Renal cortex interstitium (tissue), 11 donors: ENCODE results near the gene TRIP13. TPM values are rescaled to one million over a fixed set of nuclear protein-coding genes. Genes with fewer than 3 reads are reported as not detected.

Source experiments
- DNase-seq, 11 donors: peaks; one replicate each; pipeline ENCODE4 v3.0.0-alpha.2; 2013; ENCODE audit warnings: low read depth in 9 of 11, low spot score in 4 of 11; ENCODE audit errors: extremely low read depth in 1 of 11
- polyA plus RNA-seq, 3 donors: library from polyadenylated mRNA; unstranded; fragments of 120-200 nt; gene quantifications; one replicate each; pipeline ENCODE4 v1.2.1, GENCODE V29; 2013; ENCODE audit not compliant: insufficient read length in 3 of 3

TRIP13 gene
- polyA plus RNA-seq, 3 donors, result 11.0 to 19.0 (median 16.1) TPM

GRCh38 chr5:958701-959571, 66.3 kb downstream of the TRIP13 start:
- DNase-seq, result no peak

GRCh38 chr5:959581-960531, 67.2 kb downstream of the TRIP13 start:
- DNase-seq, result no peak

DNA sequence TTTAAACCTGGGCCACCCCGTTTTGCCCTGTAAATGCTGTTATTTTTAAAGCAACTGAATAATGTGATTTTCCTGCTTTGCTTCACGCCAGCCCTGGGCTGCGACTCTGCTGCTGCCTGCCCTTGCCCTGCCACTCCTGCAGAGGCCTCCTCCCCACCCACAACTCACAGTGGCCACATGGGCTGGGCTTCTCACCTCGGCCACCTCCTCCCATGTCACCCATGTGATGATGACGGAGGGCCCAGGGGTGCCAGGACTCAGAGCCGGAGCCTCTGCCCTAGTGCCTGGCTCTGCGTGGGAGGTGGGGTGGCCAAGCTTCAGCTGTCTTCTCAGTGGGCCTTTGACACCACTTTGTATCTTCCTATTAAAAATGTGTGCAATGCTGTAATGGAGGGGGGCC, 67.9 kb downstream of the TRIP13 start:
- DNase-seq, result no peak

DNA sequence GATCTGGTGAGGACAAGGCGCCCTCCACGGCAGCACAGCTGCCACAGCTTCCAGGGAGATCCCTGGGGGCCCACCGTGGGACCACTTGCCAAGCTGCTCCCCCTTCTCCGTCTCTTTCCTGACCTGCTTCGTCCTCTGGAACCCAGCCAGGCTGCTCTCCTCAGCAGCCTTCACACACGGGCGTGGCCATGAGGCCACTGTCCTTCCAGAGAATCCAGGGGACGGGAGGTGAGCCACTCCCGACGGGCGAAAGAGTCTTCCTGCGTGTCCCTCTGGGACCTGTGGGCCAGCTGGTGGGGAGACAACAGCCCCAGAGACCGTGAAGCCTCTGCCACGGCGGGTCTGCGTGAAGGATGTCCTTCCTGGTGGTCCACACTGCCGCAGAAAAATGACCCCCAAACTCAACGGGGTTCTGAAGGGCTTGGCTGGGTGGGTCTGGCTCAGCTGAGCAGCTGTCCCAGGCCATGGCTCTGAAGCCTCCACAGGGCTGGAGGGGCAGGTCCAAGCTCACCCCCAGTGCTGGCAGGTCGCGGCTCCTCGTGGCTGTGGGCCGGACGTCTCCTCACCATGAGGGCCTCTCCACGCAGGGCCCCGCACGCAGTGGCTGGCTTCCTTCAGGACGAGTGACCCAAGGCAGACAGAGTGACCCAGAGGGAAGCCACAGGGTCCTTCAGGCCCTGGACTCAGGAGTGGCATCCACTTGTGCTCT, 68.5 kb downstream of the TRIP13 start:
- no peak for DNase-seq

- no peak for DNase-seq
Measured at GRCh38 chr5:961711-962240, 69.1 kb downstream of the TRIP13 start.

DNA sequence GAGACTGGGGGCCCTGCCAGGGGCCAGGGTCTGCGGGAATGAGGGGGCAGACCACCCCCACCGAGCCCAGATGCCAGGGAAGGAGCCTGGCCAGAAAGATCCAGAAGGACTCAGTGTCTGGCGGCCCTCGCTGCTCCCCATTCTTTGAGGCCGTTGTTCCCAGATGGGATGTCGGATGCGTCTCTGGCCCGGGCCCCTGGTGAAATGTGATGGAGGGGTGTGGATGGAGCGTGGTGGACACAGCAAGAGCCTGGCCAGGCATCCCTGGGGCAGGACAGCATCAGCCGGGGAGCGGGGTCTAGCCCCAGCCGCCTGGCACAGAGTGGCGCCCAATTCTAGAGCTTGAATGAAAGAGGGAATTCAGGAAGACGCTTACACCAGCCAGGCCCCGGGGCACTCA, 69.7 kb downstream of the TRIP13 start:
- no peak for DNase-seq

DNA sequence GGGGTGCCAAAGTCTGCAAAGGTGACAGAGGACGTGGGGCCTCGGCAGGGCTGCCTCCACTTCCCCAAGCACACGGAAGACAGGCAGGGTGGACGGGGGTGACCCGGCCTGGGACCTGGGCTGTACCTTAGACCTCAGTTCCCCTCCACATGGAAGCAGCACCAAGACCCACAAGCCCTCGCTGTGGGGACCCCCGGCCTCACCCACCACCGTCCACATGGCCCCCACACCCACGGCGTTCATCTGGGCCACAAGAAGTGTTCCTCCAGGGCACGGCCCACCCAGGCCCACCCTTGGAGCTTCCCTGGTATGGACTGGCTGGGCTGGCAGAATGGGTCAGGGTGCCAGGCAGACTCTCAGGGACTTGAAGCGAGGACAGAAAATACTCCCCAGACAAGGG, 70.1 kb downstream of the TRIP13 start:
- DNase-seq, result no peak

DNA sequence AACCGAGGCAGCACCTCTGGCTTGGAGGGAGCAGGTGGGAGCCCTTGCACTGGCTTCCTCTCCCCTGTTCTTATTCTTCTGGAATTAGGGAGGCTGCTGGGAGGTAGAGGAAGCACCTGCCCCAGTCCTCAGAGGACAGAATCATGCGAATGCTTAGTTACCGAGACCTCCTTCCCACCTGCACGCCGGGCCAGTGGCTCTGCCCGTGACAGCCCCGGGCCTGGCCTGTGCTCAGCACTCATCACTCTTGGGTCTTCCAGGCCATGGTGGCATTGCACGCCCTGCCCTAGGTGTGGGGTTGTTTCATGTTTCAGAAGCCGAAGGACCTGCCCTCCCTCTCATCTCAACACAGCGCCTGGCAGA, 70.6 kb downstream of the TRIP13 start:
- no peak for DNase-seq

DNA sequence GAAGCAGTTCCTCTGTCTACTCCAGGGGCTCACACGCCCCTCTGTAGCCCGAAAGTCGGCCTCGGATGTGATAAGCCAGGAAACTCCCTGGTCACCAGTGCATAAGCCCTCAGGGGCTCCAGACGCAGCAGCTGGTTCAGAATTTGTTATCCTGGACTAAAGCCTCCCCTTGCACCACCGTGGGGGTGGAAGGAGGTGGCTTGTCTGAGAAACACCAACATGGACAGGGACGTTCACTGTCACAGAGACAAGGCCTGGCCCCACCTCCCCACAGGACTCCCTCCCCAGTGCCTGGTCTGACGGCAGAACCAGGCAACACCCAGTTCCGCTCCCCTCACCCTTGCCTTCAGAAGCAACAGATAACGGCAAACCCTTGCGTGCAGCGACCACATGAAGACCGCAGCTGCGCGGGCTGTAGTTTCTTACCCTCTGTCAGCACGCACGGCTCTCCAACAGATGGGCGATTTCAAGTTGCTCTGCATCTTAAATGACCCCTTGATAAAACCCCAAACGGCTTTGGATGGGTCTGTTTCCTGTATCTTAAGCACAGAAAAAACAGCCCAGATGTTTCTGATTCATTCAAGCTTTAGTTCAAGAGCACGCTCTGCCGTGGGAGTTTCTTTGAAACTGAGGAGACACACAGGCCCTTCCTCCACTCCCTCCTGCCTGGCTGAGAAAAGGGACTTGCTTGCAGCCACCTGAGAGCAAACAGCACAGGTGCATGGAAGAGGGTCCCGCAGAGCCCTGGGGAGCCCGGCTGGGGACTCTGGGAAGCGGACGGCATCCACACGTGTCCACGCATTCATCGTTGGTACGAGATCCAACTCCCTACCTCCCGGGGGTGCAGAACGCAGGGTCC, 71.2 kb downstream of the TRIP13 start:
- peak in 7 of 11 donors; percentile 65 to 85 (median 78) for DNase-seq

- DNase-seq, result no peak
Measured at GRCh38 chr5:964821-965220, 72.1 kb downstream of the TRIP13 start.

DNA sequence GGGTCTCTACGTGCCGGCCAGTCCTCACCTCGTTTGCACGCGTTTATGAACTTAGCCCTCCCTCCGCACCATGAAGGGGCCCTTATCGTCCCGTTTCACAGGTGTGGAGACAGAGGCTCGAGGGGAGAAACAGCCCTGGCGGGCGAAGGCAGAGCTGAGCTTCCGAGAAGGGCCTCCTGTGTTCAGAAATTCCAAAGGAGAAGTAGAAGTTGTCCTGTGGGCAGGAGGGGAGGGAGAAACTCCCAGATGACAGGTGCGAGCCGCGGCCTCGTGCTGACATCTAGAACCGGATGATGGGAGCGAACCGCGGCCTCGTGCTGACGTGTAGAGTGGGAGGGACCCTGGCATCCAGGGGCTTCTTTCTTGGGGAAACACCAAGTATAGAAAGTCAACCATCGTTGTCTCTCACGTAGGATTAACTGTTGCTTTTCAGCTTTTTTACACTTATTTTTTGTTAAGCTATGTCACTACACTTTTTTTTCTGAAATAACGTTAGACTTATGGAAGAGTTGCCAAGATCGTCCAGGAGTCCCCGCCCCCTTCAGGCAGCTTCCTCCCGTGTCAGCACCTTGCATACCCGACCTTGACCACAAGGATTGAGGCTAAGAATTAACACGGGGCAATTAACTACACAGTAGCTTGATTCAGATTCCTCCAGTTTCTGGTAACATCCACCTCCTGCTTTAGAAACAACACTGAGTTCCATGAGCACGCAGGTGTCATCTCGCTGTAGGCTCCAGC, 73.1 kb downstream of the TRIP13 start:
- no peak for DNase-seq

GRCh38 chr5:966345-966710, 73.6 kb downstream of the TRIP13 start:
- no peak for DNase-seq

DNA sequence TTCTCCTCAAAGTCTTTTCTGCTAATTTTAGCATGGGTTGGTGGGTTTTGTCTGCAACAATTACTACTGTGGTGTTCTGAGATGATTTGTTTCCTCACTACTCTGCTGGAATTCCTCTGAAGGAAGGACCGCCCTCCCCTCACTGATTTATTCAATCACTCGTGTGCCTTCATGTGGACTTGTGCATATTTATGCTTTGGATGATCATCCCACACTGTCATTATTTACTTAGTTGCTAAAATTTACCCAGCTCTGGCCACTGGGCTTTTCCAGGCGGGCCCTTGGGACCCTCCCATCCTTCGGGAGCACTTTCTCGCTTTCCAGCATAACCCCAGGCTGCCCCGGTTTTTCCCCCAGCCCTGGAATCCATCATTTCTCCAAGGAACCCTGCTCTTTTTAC, 74.3 kb downstream of the TRIP13 start:
- no peak for DNase-seq

Other genes with a start within 250 kb of the TRIP13 start
- 1 to 10 TPM; 3.5 to 8.4 (median 3.9) TPM for gene TPPP, start 199.5 kb upstream of the TRIP13 start, polyA plus RNA-seq
- 1 to 10 TPM; 8.2 to 9.0 (median 8.6) TPM for gene ZDHHC11B, start 108.2 kb upstream of the TRIP13 start, polyA plus RNA-seq
- 10 to 100 TPM in 2 of 3 donors, 1 to 10 TPM in 1; 4.8 to 11.8 (median 10.1) TPM for gene ZDHHC11, start 41.9 kb upstream of the TRIP13 start, polyA plus RNA-seq
- 10 to 100 TPM; 38.7 to 46.1 (median 42.4) TPM for gene BRD9, start 83 bp upstream of the TRIP13 start, polyA plus RNA-seq
- gene NKD2, start 115.9 kb downstream of the TRIP13 start, polyA plus RNA-seq, result 10 to 100 TPM; 10.5 to 29.6 (median 17.9) TPM
- gene SLC12A7, start 219.2 kb downstream of the TRIP13 start, polyA plus RNA-seq, result 10 to 100 TPM; 33.2 to 51.6 (median 46.1) TPM